ENCODE measurements around the gene DNAJC1.

DNAJC1 gene

GRCh38 chr10:21860718-21861117 is 142.8 kb downstream of the DNAJC1 start:
- peak; percentile 37 for DNase-seq
- Histone ChIP-seq H3K36me3 (replicated peaks; ENCODE audit: insufficient read depth, low read length) (no peaks in the 10 kb centered on the region), H3K4me3 (ENCODE audit: low read length) (no peak overlapping the region), H3K27ac (ENCODE audit: low read length) (no peak overlapping the region), H3K4me2 (ENCODE audit: low read depth, low read length) (no peak overlapping the region), H3K27me3 (replicated peaks; ENCODE audit: insufficient read depth, low read length) (no peaks in the 10 kb centered on the region), H3K9ac (ENCODE audit: low read length) (no peak overlapping the region), H3K9me3 (replicated peaks; ENCODE audit: insufficient read depth, low read length) (no peaks in the 10 kb centered on the region), H3K9me2 (replicated peaks; ENCODE audit: insufficient read depth, low read length) (no peaks in the 10 kb centered on the region), H3F3A (ENCODE audit: insufficient read depth, low read length) (no peaks in the 10 kb centered on the region), H4K20me1 (ENCODE audit: insufficient read depth, low read length) (no peaks in the 10 kb centered on the region), H3K4me1 (ENCODE audit: low read length) (peaks cover 4% of the 10 kb centered on the region; the same call in 1 of the 2 replicates), H3K79me2 (ENCODE audit: low read length) (peaks cover 12% of the 10 kb centered on the region; the same call in 1 of the 2 replicates), H2AFZ (ENCODE audit: low read length) (no peak overlapping the region)
- TF ChIP-seq CTCF (IDR thresholded peaks at IDR 0.05; ENCODE audit: low read length) (no peak), EZH2 (optimal IDR thresholded peaks at IDR 0.05; ENCODE audit: low read depth, low read length) (no peak), EZH2phosphoT487 (IDR thresholded peaks at IDR 0.05; ENCODE audit: low read length) (no peak)

- Histone ChIP-seq H3K9me2 (replicated peaks; ENCODE audit: insufficient read depth, low read length) (no peaks in the 10 kb centered on the region), H3K27ac (ENCODE audit: low read length) (no peak overlapping the region), H3K36me3 (replicated peaks; ENCODE audit: insufficient read depth, low read length) (no peaks in the 10 kb centered on the region), H3K79me2 (ENCODE audit: low read length) (0 out of 2 replicates have a peak, but pooled peaks cover under 1% of the 10 kb centered on the region), H3F3A (ENCODE audit: insufficient read depth, low read length) (no peaks in the 10 kb centered on the region), H3K4me2 (ENCODE audit: low read depth, low read length) (no peak overlapping the region), H3K9me3 (replicated peaks; ENCODE audit: insufficient read depth, low read length) (no peaks in the 10 kb centered on the region), H3K9ac (ENCODE audit: low read length) (no peak overlapping the region), H4K20me1 (ENCODE audit: insufficient read depth, low read length) (no peaks in the 10 kb centered on the region), H3K27me3 (replicated peaks; ENCODE audit: insufficient read depth, low read length) (no peaks in the 10 kb centered on the region), H3K4me3 (ENCODE audit: low read length) (no peak overlapping the region), H3K4me1 (ENCODE audit: low read length) (peaks cover 4% of the 10 kb centered on the region; the same call in 1 of the 2 replicates), H2AFZ (ENCODE audit: low read length) (no peak overlapping the region)
- DNase-seq = no peak
- TF ChIP-seq EZH2phosphoT487 (IDR thresholded peaks at IDR 0.05; ENCODE audit: low read length) (no peak), EZH2 (optimal IDR thresholded peaks at IDR 0.05; ENCODE audit: low read depth, low read length) (no peak), CTCF (IDR thresholded peaks at IDR 0.05; ENCODE audit: low read length) (no peak)
Measured at GRCh38 chr10:21858455-21858854, 145.1 kb downstream of the DNAJC1 start.

GRCh38 chr10:21849607-21850006 is 153.9 kb downstream of the DNAJC1 start:
- H4K20me1 ChIP-seq (ENCODE audit: insufficient read depth, low read length) = no peaks in the 10 kb centered on the region
- H3K4me1 ChIP-seq (ENCODE audit: low read length) = no peaks in the 10 kb centered on the region
- H3K9me2 ChIP-seq (replicated peaks; ENCODE audit: insufficient read depth, low read length) = no peaks in the 10 kb centered on the region
- H3K36me3 ChIP-seq (replicated peaks; ENCODE audit: insufficient read depth, low read length) = no peaks in the 10 kb centered on the region; the same call in 1 of the 2 replicates
- H2AFZ ChIP-seq (ENCODE audit: low read length) = no peak overlapping the region
- H3K27ac ChIP-seq (ENCODE audit: low read length) = no peak overlapping the region
- no peaks in the 10 kb centered on the region for H3F3A ChIP-seq (ENCODE audit: insufficient read depth, low read length)
- peaks cover 10% of the 10 kb centered on the region; the same call in 1 of the 2 replicates for H3K79me2 ChIP-seq (ENCODE audit: low read length)
- H3K9me3 ChIP-seq (replicated peaks; ENCODE audit: insufficient read depth, low read length) = no peaks in the 10 kb centered on the region
- H3K4me3 ChIP-seq (ENCODE audit: low read length) = no peak overlapping the region
- H3K9ac ChIP-seq (ENCODE audit: low read length) = no peak overlapping the region
- no peak overlapping the region for H3K4me2 ChIP-seq (ENCODE audit: low read depth, low read length)
- TF ChIP-seq CTCF (IDR thresholded peaks at IDR 0.05; ENCODE audit: low read length) (no peak), EZH2 (optimal IDR thresholded peaks at IDR 0.05; ENCODE audit: low read depth, low read length) (no peak), EZH2phosphoT487 (IDR thresholded peaks at IDR 0.05; ENCODE audit: low read length) (no peak)
- DNase-seq = no peak
- H3K27me3 ChIP-seq (replicated peaks; ENCODE audit: insufficient read depth, low read length) = no peaks in the 10 kb centered on the region
